ENCODE measurements around the gene NAALADL2. TPM values are rescaled to one million over a fixed set of nuclear protein-coding genes. Genes with fewer than 3 reads are reported as not detected.

Gene NAALADL2
- total and polyA plus RNA-seq, 2 of the 8 experiments (the other 6 are each of a cell fraction or from before 2014, with no cell fraction given) = 0.12 to 0.22 TPM

GRCh38 chr3:174955513-174956016, 96.4 kb downstream of the NAALADL2 start (continued):
- no peak for TF ChIP-seq CHD7 (IDR thresholded peaks at IDR 0.05; ENCODE audit: insufficient replicate concordance, low read length)
- no peak for TF ChIP-seq SAP30 (IDR thresholded peaks at IDR 0.05; ENCODE audit: insufficient read depth, insufficient replicate concordance, low read length)
- no peak for TF ChIP-seq CEBPB (IDR thresholded peaks at IDR 0.05; ENCODE audit: low read depth, low read length)
- no peak for TF ChIP-seq ASH2L (IDR thresholded peaks at IDR 0.05; ENCODE audit: low read length)
- TF ChIP-seq EP300 (IDR thresholded peaks at IDR 0.05; ENCODE audit: borderline replicate concordance in 1 of 2, low read depth in 2 of 2, low read length in 2 of 2) = no peak
- TF ChIP-seq JUND (IDR thresholded peaks at IDR 0.05; ENCODE audit: low read length) = no peak
- TF ChIP-seq RNF2 (IDR thresholded peaks at IDR 0.05; ENCODE audit: borderline replicate concordance, low read depth, low read length, missing control alignments, poor library complexity, severe bottlenecking) = no peak
- TF ChIP-seq NRF1 (IDR thresholded peaks at IDR 0.05; ENCODE audit: low read depth, low read length) = no peak
- TF ChIP-seq FOSL1 (IDR thresholded peaks at IDR 0.05; ENCODE audit: insufficient read depth, low read depth, low read length) = no peak
- TF ChIP-seq RAD21 (IDR thresholded peaks at IDR 0.05 in 1 of 2, conservative IDR thresholded peaks at IDR 0.05 in 1 of 2; ENCODE audit: low read depth in 2 of 2, low read length in 2 of 2) = no peak
